H54 (cell line): Measurements from ENCODE around the gene BRD3OS.
"Not testable (repeated sequence)": the region's sequence is repeated elsewhere in the genome, so short reads cannot be mapped to it uniquely, and the experiment has no call there.

Source experiments
- DNase-seq: peaks from one replicate; pipeline ENCODE4 v3.0.0; 2011; ENCODE audit warnings: low spot score, mixed read lengths; ENCODE audit not compliant: insufficient read length
- FAIRE-seq: peaks from 3 replicates; lab custom pipeline; 2011; peaks lifted over from hg19 to GRCh38; lab: Jason Lieb, UNC
- POLR2A ChIP-seq: IDR thresholded peaks from 2 replicates; pipeline ENCODE4 v1.6.1; 2011; ENCODE audit warnings: low read depth, mild to moderate bottlenecking, low read length

BRD3OS gene

GRCh38 chr9:133981958-133982681, 43.2 kb upstream of the BRD3OS start:
- DNase-seq (no peak), FAIRE-seq (no peak)
- TF ChIP-seq POLR2A: no peak

GRCh38 chr9:133982971-133983720, 42.1 kb upstream of the BRD3OS start:
- TF ChIP-seq POLR2A: no peak
- DNase-seq: no peak
- FAIRE-seq: no peak

- no peak for TF ChIP-seq POLR2A
- DNase-seq: no peak
- no peak for FAIRE-seq
Observed at GRCh38 chr9:133986061-133986460, 39.2 kb upstream of the BRD3OS start.

GRCh38 chr9:133986774-133987445, 38.4 kb upstream of the BRD3OS start:
- no peak for TF ChIP-seq POLR2A
- FAIRE-seq (no peak), DNase-seq (no peak)

GRCh38 chr9:133987446-133987788, 37.9 kb upstream of the BRD3OS start:
- TF ChIP-seq POLR2A: no peak
- DNase-seq (no peak), FAIRE-seq (no peak)

- DNase-seq: no peak
- no peak for FAIRE-seq
- no peak for TF ChIP-seq POLR2A
Observed at GRCh38 chr9:133987946-133988665, 37.2 kb upstream of the BRD3OS start.

- FAIRE-seq, DNase-seq: not testable (repeated sequence)
Observed at GRCh38 chr9:133988771-133989170, 36.5 kb upstream of the BRD3OS start.

GRCh38 chr9:133989625-133990365, 35.5 kb upstream of the BRD3OS start:
- no peak for DNase-seq
- TF ChIP-seq POLR2A: no peak
- no peak for FAIRE-seq

- TF ChIP-seq POLR2A: peak; percentile 59
- peak; percentile 85 for FAIRE-seq
Observed at GRCh38 chr9:133990366-133991213, 34.7 kb upstream of the BRD3OS start.

GRCh38 chr9:133991214-133991921, 33.9 kb upstream of the BRD3OS start:
- DNase-seq (no peak), FAIRE-seq (no peak)
- TF ChIP-seq POLR2A: no peak

More at GRCh38 chr9:133990366-133991213, 34.7 kb upstream of the BRD3OS start:
- DNase-seq: peak; percentile 95

- no peak for FAIRE-seq
- DNase-seq: peak; percentile 84
- TF ChIP-seq POLR2A: peak; percentile 77
Observed at GRCh38 chr9:133991964-133992779, 33.1 kb upstream of the BRD3OS start, which contains the start of gene VAV2. VAV2 (minus strand) TSS chr9:133992324; CDS start chr9:133992278, 46 bp downstream.
